SK-N-SH (cell line): ENCODE results near the gene PLCG2.

Experiments used
- EP300 ChIP-seq, 2 experiments: IDR thresholded peaks; 2 replicates each; pipeline versions ENCODE4 v1.4.0 to v1.6.1; 2012; ENCODE audit warnings: borderline replicate concordance in 1 of 2, low read depth in 1 of 2, low read length in 1 of 2
- GABPA ChIP-seq: IDR thresholded peaks from 2 replicates; pipeline ENCODE4 v1.4.0; 2012; ENCODE audit warnings: low read depth, mild to moderate bottlenecking
- SMC3 ChIP-seq: IDR thresholded peaks from 2 replicates; pipeline ENCODE4 v1.6.1; 2012; ENCODE audit warnings: low read depth, low read length, improper control_type of control experiment
- TF ChIP-seq, protein P1 (sequence below): IDR thresholded peaks from 2 replicates; pipeline ENCODE4 v1.4.0; 2012; ENCODE audit warnings: low read depth
- TF ChIP-seq, protein P2 (sequence below): IDR thresholded peaks from 2 replicates; pipeline ENCODE4 v1.4.0; 2012; ENCODE audit warnings: low read depth, borderline replicate concordance
- TF ChIP-seq, protein P3 (sequence below): fragments of 200-600 bp; sonication (generic); IDR thresholded peaks from 2 replicates; pipeline ENCODE4 v1.6.1; 2017; ENCODE audit warnings: antibody characterized with exemption, mild to moderate bottlenecking, moderate library complexity

DNA sequence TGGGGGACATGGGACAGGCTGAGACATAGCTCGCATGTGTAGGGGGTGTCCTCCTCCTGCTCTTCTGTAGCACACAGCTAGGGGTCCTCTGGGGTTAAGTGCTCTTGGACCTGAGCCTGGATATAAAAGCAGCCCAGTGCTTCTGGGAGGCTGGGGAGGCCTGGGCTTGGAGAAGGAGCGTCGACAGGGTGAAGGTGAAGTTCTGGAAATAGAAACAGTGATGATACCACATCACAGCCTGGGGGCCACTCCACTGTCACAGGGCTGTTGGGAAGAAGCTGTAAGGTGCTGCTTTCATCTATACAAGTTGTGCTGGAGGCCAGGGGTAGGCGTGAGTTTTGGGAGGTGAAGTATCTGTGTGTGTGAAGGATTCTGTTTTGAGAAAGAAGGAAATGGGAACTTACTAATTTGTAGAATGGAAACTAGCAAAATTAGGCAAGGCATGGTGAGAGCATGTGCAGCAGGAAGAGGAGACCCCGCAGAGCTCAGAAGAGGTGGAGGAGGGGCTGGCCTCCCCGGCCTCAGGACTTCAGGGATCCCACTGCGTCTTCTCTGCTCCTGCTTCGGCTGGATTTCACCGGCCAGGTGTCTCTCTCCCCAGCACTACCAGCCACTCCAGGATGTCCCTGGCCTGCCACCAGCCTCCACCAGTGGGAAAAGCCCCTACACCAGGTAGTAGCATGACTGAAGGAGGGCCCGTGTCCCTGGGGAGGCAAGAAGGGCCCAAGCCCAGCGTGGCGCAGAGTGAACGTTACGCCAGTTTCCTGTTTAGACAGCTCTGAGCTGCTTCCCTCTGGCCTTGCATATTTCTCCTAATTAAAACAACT lies 19.4 kb downstream of the PLCG2 start:
- TF ChIP-seq, protein P1, sequence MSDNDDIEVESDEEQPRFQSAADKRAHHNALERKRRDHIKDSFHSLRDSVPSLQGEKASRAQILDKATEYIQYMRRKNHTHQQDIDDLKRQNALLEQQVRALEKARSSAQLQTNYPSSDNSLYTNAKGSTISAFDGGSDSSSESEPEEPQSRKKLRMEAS: no peak
- TF ChIP-seq SMC3: no peak
- TF ChIP-seq, protein P2, sequence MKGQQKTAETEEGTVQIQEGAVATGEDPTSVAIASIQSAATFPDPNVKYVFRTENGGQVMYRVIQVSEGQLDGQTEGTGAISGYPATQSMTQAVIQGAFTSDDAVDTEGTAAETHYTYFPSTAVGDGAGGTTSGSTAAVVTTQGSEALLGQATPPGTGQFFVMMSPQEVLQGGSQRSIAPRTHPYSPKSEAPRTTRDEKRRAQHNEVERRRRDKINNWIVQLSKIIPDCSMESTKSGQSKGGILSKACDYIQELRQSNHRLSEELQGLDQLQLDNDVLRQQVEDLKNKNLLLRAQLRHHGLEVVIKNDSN: no peak
- TF ChIP-seq, protein P3, sequence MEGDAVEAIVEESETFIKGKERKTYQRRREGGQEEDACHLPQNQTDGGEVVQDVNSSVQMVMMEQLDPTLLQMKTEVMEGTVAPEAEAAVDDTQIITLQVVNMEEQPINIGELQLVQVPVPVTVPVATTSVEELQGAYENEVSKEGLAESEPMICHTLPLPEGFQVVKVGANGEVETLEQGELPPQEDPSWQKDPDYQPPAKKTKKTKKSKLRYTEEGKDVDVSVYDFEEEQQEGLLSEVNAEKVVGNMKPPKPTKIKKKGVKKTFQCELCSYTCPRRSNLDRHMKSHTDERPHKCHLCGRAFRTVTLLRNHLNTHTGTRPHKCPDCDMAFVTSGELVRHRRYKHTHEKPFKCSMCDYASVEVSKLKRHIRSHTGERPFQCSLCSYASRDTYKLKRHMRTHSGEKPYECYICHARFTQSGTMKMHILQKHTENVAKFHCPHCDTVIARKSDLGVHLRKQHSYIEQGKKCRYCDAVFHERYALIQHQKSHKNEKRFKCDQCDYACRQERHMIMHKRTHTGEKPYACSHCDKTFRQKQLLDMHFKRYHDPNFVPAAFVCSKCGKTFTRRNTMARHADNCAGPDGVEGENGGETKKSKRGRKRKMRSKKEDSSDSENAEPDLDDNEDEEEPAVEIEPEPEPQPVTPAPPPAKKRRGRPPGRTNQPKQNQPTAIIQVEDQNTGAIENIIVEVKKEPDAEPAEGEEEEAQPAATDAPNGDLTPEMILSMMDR: no peak
- no peak for TF ChIP-seq GABPA
- TF ChIP-seq EP300 (IDR thresholded peaks at IDR 0.05; ENCODE audit: borderline replicate concordance in 1 of 2, low read depth in 1 of 2, low read length in 1 of 2): no peak
